SK-N-DZ (cell line): ENCODE data around the gene SMPD4.
"Not testable (repeated sequence)": the region's sequence is repeated elsewhere in the genome, so short reads cannot be mapped to it uniquely, and the experiment has no call there.

Source experiments
- DNase-seq: peaks from one replicate; pipeline ENCODE4 v3.0.0-alpha.2; 2015; ENCODE audit warnings: low spot score

Gene SMPD4

DNA sequence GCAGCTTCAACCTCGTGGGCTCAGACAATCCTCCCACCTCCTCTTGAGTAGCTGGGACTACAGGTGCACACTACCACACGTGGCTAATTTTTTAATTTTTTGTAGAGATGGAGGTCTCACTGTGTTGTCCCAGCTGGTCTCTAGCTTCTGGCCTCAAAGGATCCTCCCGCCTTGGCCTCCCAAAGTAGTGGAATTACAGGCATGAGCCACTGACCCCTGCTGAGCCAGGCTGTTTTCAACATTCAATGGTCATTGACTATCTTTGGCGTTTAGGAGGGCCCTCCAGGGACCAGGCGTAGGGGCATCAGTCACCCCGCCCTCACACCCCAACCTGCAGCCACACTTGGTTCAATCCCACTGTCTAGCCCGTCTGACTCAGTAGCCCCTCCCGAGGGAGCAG is 5.9 kb upstream of the SMPD4 start:
- no peak for DNase-seq

DNA sequence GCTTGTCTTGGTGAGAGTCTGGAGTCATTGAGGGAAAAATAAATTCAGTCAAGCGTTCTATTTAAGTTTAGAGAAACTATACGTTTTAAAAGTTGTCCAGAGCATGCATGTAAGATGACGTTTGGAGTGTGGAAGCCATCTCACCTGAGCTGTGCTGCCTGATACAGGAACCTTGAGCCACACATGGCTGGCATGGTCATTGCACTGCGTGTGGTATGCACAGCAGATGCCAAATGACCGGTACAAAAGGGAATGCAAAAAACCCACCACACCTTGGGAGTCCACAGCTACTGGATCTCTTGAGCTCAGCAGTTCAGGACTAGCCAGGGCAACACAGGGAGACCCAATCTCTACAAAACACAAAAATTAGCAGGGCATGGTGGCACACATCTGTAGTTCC is 5.0 kb upstream of the SMPD4 start:
- no peak for DNase-seq

- no peak for DNase-seq
Observed at GRCh38 chr2:130185896-130186295, 4.5 kb upstream of the SMPD4 start.

- DNase-seq: no peak
Observed at GRCh38 chr2:130185436-130185835, 4.0 kb upstream of the SMPD4 start.

- peak; percentile 90 for DNase-seq
Observed at GRCh38 chr2:130183512-130184373, 2.3 kb upstream of the SMPD4 start.

GRCh38 chr2:130182826-130183511 is 1.6 kb upstream of the SMPD4 start:
- peak; percentile 15 for DNase-seq

DNA sequence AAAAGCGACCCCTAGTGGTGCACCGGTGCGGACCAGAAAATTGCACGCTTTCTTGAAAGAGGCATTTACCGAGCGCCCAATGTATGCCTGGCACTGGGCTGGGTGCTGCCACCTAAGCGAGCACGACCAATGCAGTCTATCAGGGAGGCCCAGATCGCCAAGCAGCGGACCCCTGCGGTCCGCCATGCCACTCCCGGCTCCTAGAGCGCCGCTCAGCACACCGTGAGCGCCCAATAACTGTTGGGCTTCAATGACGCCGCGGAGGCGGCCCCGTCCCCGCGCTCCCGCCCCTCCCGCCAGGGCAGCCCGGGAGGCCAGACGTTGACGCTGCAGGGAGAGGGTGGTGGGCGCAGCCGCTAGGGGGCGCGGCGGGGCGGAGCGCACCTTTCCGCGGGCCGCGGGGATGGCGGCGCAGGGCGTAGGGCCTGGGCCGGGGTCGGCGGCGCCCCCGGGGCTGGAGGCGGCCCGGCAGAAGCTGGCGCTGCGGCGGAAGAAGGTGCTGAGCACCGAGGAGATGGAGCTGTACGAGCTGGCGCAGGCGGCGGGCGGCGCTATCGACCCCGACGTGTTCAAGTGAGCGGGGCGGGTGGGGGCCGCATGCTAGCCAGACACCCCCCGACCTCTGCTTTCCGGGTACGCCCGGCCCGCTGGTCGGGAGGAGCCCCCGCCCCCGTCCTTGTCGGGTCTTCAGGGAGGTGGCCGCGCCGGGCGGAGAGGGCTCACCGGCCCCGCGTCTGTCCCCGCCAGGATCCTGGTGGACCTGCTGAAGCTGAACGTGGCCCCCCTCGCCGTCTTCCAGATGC is 679 bp upstream of the SMPD4 start, which contains the start of gene MZT2B:
MZT2B (plus strand) TSS at position 383 of the 803 bp plus-strand sequence; CDS start at position 404, 21 bp downstream.
- peak; percentile 87 for DNase-seq

GRCh38 chr2:130180404-130181324 is 738 bp downstream of the SMPD4 start:
- DNase-seq: not testable (repeated sequence)

DNA sequence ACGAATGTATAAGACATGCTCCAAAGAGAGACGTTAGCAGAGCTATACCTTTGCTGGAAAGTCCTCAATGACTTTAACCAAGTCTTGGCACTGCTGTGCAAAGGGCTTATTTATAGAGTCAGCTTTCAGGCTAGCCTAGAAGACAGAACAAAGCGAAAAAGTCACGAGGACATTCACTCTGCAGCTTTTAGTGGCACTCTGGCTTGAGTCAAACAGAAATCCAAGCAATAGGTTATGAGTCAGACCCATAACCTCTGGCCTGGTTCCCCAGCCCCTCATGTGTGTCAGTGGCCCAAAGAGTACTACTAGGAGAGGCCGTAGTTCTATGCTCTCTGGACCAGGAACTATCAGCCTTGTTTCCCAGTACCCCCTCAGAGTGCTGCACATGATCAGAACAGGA is 6.5 kb downstream of the SMPD4 start:
- not testable (repeated sequence) for DNase-seq

- no peak for DNase-seq
Observed at GRCh38 chr2:130169896-130170295, 11.5 kb downstream of the SMPD4 start.

- not testable (repeated sequence) for DNase-seq
Observed at GRCh38 chr2:130169163-130169562, 12.2 kb downstream of the SMPD4 start.

DNA sequence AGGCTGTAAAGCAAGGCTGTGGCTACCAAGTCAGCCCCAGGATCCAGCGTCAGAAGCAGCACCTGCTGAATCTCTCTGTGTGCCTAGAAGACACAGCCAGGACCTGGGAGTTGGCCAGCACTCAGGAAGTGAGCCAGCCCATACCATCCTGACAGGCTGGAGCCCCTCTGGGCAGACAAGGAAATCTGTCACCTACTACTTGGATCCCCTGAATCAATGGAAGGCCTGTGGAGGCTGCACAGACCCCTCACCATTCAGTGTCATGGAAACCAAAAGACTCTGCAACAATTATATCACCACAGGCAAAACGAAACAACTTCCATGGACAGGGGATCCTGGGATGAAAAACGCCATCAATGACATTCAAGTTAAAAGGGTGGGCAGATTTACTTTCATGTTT is 14.8 kb downstream of the SMPD4 start:
- DNase-seq: not testable (repeated sequence)

- DNase-seq: no peak
Observed at GRCh38 chr2:130165293-130166016, 15.9 kb downstream of the SMPD4 start.

DNA sequence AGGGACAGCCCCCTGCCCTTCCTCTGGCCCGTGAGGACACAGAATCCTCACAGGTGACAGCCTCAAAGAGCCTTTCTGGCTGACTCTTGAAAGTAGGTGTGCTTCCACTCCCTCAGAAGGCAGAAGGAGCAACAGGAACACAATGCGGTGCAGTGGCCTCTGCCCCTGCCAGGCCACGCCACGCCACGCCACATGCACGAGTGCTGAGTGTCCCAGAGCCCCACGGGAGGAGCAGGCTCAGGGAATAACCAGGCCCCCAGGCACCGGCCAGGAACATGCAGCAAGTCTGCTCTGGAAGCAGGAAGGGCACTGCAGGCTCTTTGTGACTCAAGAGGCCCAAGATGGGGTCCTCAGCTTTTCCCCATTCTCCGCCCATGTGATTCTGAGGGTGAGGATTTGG is 18.4 kb downstream of the SMPD4 start:
- no peak for DNase-seq

- not testable (repeated sequence) for DNase-seq
Observed at GRCh38 chr2:130162486-130162885, 18.9 kb downstream of the SMPD4 start.

GRCh38 chr2:130160838-130161705 is 20.3 kb downstream of the SMPD4 start:
- not testable (repeated sequence) for DNase-seq

DNA sequence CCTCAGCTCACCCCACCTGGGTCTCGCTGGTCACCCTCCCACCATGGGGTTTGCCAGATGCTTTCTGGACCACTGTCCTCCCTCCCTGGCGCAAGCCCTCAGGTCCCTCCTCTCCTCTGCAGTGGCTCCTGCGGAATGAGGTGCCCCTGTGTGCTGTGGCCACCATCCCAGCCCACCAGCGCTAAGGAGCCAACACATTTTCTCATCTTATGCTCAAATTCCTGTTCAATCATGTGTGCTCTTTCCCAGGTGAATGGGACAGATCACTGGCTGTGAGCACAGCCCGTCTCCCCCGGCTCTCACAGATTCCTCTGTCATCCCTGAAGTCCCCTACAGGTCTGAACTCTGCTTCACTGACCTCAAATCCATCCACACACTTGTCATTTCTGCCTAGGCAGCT is 21.3 kb downstream of the SMPD4 start:
- DNase-seq: no peak

- DNase-seq: not testable (repeated sequence)
Observed at GRCh38 chr2:130159376-130159775, 22.0 kb downstream of the SMPD4 start.

GRCh38 chr2:130158631-130159030 is 22.8 kb downstream of the SMPD4 start:
- no peak for DNase-seq
